ENCODE measurements around the gene DDX27. TPM values are rescaled to one million over a fixed set of nuclear protein-coding genes. Genes with fewer than 3 reads are reported as not detected.

The DDX27 gene
- total and polyA plus RNA-seq, 9 of the 15 experiments (the other 6 are each of a cell fraction or from before 2014, with no cell fraction given): 17.9 to 79.3 (median 57.0) TPM

DNA sequence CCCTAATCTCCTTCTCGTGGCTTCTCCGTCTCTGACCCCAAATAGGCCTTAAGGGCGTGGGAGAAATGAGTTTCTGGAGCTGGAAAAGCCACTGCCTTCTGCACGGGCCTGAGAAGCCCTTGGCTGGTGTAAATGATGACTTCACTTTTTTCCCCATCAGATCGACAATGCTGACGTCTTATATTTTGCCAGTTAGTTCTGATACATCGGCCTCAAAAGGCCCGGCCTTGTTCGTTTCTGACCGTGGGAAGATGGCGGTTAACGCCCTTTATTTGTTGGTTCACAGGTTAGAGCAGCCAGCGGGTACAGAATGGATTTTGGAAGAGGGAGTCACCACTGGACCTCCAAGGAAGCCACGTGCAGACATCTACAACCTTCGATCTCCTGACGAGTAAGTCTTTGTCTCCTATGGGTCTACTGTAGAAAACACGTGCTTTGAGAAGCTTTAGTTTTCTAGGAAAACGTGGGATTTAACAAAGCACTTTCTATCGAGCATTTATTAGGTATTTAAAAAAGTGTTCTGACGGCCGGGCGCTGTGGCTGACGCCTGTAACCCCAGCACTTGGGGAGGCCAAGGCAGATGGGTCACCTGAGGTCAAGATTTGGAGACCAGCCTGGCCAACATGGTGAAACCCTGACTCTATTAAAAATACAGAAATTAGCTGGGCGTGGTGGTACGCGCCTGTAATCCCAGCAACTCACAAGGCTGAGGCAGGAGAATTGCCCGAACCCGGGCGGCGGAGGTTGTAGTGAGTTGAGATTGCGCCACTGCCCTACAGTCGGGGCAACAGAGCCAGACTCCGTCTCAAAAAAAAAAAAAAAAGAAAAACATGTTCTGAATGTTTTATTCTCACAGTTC is 59.8 kb downstream of the DDX27 start (continued):
- TF ChIP-seq, protein P1, sequence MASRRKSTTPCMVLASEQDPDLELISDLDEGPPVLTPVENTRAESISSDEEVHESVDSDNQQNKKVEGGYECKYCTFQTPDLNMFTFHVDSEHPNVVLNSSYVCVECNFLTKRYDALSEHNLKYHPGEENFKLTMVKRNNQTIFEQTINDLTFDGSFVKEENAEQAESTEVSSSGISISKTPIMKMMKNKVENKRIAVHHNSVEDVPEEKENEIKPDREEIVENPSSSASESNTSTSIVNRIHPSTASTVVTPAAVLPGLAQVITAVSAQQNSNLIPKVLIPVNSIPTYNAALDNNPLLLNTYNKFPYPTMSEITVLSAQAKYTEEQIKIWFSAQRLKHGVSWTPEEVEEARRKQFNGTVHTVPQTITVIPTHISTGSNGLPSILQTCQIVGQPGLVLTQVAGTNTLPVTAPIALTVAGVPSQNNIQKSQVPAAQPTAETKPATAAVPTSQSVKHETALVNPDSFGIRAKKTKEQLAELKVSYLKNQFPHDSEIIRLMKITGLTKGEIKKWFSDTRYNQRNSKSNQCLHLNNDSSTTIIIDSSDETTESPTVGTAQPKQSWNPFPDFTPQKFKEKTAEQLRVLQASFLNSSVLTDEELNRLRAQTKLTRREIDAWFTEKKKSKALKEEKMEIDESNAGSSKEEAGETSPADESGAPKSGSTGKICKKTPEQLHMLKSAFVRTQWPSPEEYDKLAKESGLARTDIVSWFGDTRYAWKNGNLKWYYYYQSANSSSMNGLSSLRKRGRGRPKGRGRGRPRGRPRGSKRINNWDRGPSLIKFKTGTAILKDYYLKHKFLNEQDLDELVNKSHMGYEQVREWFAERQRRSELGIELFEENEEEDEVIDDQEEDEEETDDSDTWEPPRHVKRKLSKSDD (conservative IDR thresholded peaks at IDR 0.05; ENCODE audit: low read length): no peak
- TF ChIP-seq ILK (tag; IDR thresholded peaks at IDR 0.05; ENCODE audit: borderline replicate concordance, low read depth) (no peak), NR2C2 (CRISPR knock-in tag; IDR thresholded peaks at IDR 0.05) (no peak), NR2C2 (tag; IDR thresholded peaks at IDR 0.05) (0 out of 2 replicates have a peak, but pooled peaks have one; percentile 26), DPF2 (IDR thresholded peaks at IDR 0.05) (0 out of 2 replicates have a peak, but pooled peaks have one; percentile 4), POU5F1 (IDR thresholded peaks at IDR 0.05; ENCODE audit: borderline replicate concordance, low read depth, low read length, partially characterized antibody) (no peak), HNRNPH1 (optimal IDR thresholded peaks at IDR 0.05; ENCODE audit: low read depth, low read length) (no peak), NONO (IDR thresholded peaks at IDR 0.05; ENCODE audit: low read depth in 2 of 2, low read length in 1 of 2) (no peak; a peak in 2 of 4 replicates)
- TF ChIP-seq, protein P2, sequence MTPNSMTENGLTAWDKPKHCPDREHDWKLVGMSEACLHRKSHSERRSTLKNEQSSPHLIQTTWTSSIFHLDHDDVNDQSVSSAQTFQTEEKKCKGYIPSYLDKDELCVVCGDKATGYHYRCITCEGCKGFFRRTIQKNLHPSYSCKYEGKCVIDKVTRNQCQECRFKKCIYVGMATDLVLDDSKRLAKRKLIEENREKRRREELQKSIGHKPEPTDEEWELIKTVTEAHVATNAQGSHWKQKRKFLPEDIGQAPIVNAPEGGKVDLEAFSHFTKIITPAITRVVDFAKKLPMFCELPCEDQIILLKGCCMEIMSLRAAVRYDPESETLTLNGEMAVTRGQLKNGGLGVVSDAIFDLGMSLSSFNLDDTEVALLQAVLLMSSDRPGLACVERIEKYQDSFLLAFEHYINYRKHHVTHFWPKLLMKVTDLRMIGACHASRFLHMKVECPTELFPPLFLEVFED (CRISPR knock-in tag; conservative IDR thresholded peaks at IDR 0.05): no peak
- TF ChIP-seq, protein P3, sequence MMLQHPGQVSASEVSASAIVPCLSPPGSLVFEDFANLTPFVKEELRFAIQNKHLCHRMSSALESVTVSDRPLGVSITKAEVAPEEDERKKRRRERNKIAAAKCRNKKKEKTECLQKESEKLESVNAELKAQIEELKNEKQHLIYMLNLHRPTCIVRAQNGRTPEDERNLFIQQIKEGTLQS (IDR thresholded peaks at IDR 0.05): no peak; the same call in 1 of the 2 replicates
- TF ChIP-seq, protein P3 (CRISPR knock-in tag; conservative IDR thresholded peaks at IDR 0.05): peak; percentile 10; the same call in 1 of the 2 replicates
- TF ChIP-seq, protein P4, sequence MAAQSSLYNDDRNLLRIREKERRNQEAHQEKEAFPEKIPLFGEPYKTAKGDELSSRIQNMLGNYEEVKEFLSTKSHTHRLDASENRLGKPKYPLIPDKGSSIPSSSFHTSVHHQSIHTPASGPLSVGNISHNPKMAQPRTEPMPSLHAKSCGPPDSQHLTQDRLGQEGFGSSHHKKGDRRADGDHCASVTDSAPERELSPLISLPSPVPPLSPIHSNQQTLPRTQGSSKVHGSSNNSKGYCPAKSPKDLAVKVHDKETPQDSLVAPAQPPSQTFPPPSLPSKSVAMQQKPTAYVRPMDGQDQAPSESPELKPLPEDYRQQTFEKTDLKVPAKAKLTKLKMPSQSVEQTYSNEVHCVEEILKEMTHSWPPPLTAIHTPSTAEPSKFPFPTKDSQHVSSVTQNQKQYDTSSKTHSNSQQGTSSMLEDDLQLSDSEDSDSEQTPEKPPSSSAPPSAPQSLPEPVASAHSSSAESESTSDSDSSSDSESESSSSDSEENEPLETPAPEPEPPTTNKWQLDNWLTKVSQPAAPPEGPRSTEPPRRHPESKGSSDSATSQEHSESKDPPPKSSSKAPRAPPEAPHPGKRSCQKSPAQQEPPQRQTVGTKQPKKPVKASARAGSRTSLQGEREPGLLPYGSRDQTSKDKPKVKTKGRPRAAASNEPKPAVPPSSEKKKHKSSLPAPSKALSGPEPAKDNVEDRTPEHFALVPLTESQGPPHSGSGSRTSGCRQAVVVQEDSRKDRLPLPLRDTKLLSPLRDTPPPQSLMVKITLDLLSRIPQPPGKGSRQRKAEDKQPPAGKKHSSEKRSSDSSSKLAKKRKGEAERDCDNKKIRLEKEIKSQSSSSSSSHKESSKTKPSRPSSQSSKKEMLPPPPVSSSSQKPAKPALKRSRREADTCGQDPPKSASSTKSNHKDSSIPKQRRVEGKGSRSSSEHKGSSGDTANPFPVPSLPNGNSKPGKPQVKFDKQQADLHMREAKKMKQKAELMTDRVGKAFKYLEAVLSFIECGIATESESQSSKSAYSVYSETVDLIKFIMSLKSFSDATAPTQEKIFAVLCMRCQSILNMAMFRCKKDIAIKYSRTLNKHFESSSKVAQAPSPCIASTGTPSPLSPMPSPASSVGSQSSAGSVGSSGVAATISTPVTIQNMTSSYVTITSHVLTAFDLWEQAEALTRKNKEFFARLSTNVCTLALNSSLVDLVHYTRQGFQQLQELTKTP (IDR thresholded peaks at IDR 0.05; ENCODE audit: low read depth in 1 of 2, partially characterized antibody in 2 of 2): peak in 1 of 2 experiments; percentile 11
